GM21381 (cell line): Measurements from ENCODE around the gene MET.

Experiments used
- ATAC-seq: cut with Tn5 transposase; IDR thresholded peaks from one replicate; pipeline ENCODE4 v1.9.1; 2021; ENCODE audit warnings: mild to moderate bottlenecking, moderate library complexity; ENCODE audit not compliant: unreplicated experiment

Gene MET

DNA sequence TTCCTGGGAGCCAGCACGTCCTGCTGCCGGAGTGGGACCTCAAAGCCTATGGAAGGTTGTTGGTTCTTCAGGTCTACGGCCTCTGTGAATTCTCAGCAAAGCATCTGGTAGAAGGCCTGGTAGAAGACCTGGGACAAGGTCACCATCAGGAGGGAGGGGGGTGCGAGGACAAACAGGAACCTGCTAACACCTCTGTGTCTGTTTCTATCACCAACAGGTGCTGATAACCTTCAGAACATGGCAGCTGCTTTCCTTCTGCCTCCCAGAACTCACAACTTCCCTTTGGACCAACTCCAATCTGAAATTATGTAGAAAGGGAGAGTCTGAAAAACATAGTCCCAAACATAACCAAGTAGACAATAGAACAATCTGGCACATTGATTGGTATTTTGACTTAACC, 8.3 kb upstream of the MET start:
- ATAC-seq = no peak

DNA sequence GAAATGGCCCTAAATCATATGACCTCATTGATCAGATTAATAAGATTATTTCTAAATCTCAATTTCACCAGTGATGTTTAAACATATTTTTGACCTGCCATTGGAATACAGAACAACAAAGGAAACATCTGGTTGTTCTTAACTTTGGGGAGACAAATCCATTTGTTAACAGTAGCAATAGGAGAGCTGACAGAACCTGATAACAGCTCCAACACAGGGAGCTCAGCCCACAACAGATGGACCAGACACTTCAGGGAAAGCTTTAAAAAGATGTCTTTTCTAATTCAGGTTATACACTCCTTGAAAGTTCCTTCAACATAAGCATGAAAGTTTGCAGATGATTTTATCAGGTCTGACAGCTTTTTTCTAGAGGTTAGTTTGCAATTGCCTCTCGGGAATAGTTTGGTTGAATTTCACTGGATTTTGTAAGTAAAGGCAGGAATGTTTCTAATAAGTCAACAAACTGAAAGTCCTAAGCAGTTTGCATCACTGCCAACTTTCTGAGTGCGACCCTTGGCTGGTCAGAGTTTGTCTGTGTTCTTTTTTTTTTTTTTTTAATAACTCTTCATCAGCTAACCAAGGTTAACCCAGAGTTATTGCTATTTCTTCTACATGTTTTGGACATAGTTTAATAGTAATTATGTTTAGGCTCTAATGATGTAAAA, 6.5 kb upstream of the MET start:
- no peak for ATAC-seq

DNA sequence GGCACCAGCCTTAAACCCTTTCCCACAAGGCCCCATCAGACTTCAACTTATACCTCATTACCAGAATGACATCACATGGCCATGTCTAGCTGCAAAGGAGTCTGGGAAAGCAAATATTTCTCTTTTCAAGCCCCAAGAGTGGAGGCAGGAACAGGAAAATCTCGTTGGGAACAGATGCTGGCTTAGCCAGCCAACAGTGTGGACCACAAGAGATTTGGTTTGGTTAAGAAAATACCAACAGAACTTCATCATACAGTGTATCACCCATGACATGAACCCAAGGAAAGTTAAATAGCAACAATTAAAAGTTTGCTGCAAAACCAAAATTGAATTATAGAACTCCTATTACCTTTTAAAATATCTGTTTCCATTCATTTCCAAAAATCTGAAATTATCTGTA, 2.2 kb upstream of the MET start:
- ATAC-seq = no peak

DNA sequence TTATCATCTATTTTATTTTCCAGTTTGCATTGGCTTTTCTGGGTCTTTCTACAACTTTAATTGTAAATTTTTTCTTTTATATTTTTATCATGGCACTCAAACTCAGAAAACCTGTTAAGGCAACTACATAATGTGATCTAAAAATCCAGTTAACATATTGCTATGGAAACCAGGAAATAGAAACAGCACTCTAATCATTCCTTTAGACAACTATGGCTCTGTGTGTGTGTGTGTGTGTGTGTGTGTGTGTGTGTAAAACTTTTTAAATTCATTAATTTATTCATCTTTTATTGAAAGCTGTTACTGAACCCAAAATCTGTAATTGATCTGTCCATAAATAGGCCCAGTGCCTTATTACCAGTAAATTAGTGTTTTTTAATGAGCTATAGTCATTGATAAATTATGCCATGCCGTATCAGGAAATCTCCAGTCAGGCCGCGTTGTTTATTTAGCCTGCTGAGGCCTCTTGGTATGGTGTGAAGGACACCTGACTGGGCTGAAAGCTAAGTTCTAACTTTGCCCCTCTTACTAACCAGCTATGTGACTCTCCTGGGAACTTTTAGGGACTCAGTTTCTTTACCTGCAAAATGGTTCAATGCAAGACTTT, 1.5 kb upstream of the MET start:
- ATAC-seq = no peak

DNA sequence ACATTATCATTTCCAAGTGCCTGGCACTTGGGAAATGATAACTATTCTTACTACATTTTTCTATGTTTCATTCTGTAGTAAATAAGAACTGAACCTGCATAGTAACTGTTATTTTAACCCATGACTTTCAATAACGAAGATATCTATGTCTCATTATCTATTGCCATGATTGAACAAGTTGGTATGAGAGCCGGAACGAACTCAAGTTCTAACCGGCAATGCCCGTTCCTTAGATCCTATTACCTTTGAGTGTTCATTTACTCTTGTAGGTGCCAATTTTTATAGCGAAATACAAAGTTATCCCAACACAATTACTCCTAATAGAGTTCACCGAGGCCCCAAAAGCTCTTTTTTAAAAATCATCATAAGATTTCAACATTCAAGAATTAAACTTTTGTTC, 885 bp upstream of the MET start:
- no peak for ATAC-seq

DNA sequence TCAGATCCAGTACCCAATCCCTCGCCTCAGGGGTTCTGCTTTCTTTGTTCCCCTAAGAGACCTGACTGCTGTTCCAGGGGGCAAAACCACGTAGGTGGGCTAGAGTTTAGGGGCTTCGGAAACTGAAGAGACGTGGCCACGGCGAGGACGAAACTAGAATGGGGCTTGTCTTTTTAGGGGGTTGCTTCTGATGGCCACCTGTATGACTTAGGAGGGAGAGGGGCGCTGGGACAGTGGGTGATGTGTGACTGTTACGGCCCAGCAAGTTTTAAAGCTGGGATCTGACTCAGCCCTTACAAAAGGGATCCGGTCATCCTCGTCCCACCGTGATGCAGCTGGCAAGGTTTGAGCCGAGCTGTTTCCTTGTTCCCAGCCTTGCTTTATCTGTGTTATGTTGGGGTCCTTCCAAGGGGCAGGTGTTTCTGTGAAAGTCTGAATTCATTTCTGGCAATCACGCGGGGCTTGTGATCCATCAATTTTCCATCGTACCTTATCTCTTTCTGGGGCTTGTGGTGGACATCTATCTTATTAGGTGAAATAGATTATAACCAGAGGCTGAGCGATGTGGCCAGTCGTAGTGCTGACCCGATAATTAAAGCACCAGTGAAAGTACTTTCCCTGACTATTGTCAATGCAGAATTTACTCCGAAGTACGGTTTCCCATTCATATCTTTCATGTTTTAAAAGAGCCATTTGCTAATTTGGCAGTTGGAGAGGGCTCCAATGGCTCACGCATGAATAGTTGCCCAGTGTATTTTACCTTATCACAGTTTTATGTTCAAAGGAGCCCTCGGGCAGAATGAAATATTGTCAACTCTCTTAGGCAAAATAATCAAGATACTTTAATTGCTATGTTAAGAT, 830 bp downstream of the MET start:
- ATAC-seq = no peak

DNA sequence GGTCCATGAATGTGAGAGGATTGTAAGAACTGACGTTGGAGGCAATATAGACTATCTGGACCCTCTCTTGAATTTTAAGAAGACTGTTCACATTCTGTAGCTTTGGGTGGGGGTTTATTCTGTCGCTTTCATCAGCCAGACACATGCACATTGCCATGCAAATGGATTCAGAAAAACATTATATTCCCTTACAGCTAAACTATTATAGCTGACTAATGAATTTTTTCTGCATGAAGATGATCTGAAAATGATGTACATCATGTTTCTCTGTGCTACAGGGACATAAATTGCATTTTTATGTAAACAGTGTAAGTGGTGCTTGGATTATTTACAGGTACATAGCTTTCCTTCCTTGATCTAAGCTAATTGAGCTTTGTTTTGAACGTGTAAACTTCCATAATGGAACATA, 1.5 kb downstream of the MET start:
- no peak for ATAC-seq

DNA sequence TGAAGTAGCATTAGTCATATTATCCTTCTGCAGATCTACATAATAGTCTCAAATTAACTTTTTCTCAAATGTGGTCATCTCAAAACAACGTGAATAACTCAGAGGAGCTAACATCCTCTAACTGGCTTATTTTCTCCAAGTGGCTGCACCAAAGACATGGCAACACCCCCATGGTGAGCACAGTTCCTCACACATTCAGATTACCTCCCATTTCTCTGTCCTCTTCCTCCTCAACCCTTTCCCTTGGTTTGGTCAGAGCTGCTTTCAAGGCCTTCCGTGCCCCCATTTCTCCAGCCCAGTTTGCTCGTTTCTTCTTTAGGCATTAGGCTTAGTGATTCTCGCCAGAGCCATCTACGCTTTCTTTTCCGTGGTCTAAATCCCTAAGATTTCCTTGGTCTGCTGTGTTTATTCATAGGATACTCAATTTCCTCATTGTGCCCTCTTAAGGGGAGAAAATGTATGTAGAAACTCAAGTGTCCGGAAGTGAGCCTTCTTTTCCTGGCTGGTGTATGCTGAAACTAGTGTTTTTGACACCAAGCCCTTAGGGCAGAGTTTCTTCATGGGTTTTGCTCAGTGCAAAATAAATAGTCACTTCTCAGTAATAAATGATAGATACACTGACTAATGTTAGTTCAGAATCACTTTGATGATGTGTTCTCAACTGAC, 2.6 kb downstream of the MET start:
- no peak for ATAC-seq

DNA sequence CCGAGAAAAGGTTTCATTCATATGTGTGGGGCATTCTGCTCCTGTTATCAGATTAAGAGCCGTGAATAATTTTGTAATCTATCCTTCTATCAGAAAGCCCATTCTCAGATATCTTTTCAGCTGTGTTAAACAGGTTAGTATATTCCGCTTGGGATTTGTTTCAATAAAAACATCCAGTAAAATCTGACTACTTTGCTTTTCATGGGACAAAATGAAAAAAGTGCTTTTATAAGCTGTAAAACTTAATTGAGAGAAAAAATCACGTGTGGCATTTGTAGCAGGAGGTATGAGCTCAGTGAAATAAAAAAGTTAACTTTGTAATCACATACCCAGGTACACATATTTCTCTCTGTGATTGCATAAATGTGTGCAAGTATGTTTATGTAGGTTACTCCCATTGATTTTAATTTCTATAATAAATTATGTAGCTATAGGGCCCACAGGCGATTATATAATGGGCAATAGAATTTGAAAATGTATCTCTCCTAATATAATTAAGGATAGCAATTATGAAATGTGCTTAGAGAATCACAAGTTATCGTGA, 3.9 kb downstream of the MET start:
- ATAC-seq = no peak

DNA sequence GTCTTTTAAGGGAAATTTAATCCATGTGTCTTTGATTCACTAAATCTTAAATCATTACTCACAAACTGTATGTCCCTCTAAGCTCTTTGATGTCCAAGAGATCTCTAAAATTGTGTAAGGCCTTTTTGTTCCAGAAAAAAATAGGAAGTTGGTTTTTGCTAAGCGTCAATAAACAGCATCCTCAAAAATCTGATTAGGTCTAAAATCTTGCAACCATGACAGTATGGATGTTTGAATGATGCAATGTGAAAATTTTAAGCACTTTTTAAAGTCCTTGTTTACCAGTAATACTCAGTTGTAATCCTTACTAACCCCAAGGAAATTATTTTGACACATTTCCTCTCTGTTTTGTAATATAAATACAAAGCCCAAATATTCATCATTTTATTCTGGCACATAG, 6.8 kb downstream of the MET start:
- no peak for ATAC-seq

DNA sequence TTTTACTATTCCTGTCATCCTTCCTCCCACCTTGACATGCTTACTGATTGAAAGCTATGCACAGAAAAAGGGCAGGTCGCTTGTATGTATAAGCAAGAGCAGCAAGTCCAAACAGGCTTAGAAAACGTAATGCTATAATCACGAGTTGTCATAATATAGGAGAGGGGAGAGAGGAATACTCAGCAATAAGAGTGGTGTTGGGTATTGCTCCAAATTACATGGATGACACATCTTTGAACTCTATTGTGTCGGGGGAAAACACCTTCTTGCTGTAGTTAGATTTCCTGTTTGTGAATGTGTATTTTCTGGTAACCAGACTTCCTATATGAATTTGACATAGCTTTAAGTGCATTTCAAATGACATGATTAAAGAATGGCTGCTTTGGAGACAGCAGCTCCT, 7.5 kb downstream of the MET start:
- no peak for ATAC-seq

DNA sequence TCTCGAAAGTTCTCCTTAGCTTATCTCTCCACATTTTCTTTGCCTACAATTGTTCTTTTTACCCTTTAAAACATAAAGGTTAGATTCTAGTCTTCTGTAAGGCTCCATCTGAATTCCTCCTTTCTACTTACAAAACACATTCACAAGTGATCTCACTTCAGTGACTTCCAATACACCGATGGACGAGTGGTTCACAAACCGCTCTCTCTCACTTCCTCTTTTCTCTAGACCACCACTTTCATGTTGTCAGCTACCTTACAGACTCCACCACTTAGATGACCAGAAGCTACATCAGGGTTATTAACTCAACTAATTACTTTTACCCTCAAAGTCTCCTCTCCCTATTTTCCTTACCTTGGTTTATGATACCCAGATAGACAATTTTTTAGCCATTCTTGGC, 11.8 kb downstream of the MET start:
- peak; percentile 100 for ATAC-seq

DNA sequence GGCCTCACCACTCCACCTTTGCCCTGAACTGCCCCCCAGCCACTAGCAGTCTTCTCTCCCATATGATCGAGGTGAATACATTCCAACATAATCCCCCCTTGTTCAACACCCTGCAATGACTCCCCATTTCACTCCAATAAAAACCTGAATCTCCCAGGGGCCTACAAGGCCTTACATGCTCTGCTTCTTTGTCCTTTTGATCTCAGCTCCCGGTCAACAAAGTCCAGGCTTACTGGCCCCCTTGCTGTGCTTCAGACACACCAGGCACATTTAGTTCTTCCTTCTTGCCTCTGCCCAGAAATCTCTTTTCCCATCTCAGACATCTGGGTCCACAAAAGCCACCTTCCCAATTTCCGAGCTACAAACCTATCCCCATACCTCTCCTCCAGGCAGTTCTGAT, 14.0 kb downstream of the MET start:
- no peak for ATAC-seq

DNA sequence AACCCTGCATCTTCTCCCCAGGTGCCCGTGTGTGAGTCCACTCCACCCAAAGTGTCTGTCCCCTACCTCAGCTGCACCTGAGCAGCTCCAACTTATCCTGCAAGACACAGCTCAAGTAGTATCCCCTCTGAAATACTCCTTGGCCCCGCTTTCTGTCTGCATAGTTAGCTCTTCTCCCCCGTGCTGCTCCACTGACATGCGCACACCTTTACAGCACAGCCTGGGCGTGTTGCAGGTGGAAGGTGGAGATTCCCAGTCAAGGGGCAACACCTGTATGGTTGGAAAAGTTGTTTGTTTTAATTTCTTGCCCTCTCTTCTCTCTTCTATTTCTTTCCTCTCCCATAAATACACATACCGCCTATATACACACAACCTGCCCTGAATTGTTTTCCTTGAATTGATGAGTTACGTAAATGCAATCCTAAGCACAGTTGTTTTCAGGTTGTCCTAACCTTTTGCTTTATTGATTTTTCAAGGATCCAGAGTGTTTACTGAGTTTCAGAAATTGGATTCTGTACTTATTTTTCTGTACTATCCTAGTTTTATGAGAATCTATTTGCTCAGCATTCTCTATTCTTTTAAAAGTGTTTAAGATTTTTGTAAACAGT, 14.9 kb downstream of the MET start:
- ATAC-seq = no peak

DNA sequence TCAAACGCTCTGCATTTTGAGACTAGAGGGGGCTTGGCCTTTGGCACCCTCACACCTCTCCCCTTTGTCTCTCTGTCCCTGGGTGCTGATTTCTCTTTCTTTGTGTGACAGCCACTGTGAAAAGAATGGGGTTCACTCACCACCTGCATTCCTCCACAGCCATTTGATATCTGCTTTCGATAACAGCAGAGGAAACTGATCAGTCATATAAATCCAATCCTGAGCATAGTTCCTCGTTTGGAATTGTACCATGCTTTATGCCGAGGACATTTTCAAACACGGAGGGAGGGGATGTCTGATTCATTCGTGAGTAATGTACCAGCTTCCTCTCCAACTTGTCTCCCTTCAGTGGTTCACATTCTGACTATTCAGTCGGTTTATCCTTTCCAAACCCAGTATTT, 15.8 kb downstream of the MET start:
- no peak for ATAC-seq

DNA sequence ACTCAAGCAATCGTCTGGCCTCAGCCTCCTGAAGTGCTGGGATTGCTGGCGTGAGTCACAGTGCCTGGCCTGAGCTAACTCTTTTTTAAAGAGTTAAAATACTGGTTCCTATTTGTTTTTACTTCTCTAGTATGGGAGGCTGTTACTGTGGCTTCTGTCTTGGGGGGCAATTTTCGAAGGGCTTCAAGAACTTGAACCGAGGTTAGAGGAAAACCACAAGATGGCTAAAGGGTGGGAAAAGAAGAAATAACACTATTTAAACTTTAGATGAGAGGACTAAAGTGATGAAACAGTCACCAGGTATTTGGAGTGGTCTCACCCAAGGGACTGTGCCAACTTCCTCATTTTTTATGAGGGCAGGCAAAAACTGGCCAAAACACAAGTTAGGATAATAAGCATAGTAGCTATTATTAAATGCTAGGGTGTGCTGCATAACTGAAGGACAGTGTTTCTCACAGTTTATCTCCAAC, 17.8 kb downstream of the MET start:
- no peak for ATAC-seq

DNA sequence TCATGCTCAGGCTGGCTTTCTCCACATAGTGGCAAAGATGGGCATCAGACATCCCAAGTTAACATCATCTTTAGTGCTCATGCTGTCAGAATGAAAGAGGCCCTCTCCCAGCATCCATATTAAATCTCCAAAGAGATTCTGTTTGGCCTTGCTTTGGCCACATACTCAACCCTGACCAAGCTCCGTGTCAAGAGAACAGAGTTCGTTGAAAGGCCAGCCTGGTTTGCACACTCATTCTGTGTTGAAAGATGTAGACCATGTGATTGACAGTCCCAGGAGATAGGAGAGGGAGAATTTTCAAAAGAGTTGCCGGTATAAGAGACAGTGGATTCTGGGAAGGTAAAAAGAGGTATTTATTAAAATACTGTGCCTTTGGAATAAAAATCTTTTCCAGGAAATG, 19.7 kb downstream of the MET start:
- ATAC-seq = no peak

DNA sequence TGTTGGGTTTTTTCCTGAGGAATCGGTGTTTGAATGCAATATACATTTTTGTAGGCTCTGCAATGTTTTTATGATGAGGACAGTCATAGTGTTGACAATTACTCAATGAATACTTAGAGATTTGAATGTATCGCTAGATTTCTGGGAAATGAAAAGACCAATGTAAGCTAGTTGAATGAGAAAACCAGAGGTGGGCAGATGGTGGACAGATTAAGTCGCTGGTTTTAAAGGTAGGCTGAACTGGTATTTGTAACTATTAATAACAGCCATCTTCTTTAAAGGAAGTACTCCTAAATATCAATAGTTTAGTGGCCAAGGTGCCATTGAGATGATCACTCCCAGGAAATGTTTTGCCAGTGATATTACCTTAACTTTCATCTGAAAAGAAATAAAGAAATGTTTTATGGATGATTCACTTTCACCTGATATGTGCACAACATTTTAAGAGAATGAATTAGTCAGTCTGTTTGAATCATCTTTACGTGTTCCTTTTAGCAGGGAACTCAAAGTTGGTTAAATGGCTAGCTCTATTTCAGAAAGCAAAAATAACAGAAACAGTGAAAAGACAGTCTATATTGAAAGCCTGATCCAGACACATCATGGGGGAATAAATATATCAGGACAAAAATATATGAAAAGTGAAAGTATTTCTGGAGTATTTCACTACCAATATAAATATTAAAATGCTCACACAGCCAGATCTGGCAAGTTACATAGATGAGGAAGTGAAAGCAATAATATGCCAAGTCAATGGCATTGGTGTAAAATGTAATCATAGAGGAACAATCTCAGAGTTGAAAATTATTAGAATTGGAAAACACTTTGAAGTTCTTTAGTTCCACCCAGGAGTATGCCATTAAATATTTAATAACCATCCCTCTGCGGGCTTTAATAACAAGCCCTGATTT, 20.7 kb downstream of the MET start:
- no peak for ATAC-seq

DNA sequence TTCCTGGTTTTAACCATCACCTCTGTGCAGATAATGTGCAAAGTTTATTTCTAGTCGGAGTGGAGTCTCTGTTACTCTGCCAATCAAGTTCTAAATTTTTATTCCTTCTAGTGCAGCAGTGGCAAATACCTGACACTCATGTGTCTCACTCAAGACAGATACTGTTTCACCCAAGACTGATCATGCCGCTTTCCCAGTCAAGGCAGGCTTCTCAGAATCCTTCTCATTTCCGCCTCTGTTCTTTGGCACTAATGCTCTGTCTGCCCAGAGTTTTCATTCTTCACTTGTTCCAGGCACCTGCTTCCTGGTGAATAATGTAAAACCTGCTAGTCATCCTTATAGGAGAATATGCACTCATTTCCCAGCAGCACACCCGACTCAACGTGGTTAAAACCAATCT, 24.7 kb downstream of the MET start:
- no peak for ATAC-seq

DNA sequence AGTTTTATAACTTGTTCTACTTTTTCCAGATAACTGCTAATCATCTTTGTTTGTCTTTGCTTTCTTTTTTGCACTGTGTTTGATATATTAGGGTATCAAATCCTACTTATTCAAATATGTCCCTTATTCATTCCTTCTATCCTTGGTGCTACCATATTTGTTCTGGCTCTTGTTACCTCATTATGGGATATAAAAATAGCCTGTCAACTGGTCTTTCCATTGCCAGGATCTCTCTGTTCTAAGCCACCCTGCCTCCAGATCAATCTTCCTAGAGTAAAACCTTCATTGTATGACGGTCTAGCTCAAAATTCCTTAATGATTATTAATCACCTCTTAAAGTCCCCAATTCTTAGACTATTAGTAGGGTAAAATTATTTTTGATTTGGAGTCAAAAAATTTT, 25.2 kb downstream of the MET start:
- ATAC-seq = no peak
